Calu3 (cell line): ENCODE data around the gene SORBS1. TPM values are rescaled to one million over a fixed set of nuclear protein-coding genes. Genes with fewer than 3 reads are reported as not detected.

Experiments used
- BruUV-seq: library from RNA; stranded (reverse); fragments of 400-500 nt; replicated peaks from 2 replicates; lab custom pipeline; 2021; lab: Mats Ljungman, UMichigan
- CTCF ChIA-PET: fragments of 300-600 bp; sonication (Branson Sonifier 250); formaldehyde crosslinking; loops from one replicate; lab custom pipeline; 2022; ENCODE audit warnings: antibody characterized with exemption; lab: Charles Lee
- DNase-seq: peaks from one replicate; pipeline ENCODE4 v3.0.0; 2022
- H3K27ac Mint-ChIP-seq: one replicate; pipeline ENCODE4 v1.8.0; 2022; ENCODE audit warnings: mixed read lengths; ENCODE audit not compliant: unreplicated experiment
- H3K27me3 Mint-ChIP-seq: one replicate; pipeline ENCODE4 v1.8.0; 2022; ENCODE audit warnings: mixed read lengths; ENCODE audit not compliant: unreplicated experiment
- H3K36me3 Mint-ChIP-seq: one replicate; pipeline ENCODE4 v1.8.0; 2022; ENCODE audit warnings: mild to moderate bottlenecking, moderate library complexity, mixed read lengths; ENCODE audit not compliant: insufficient read depth, unreplicated experiment
- H3K4me1 Mint-ChIP-seq: one replicate; pipeline ENCODE4 v1.8.0; 2022; ENCODE audit warnings: mild to moderate bottlenecking, low read depth, mixed read lengths; ENCODE audit not compliant: unreplicated experiment
- H3K4me3 Mint-ChIP-seq: one replicate; pipeline ENCODE4 v1.8.0; 2022; ENCODE audit warnings: mild to moderate bottlenecking, low read depth, moderate library complexity, mixed read lengths; ENCODE audit not compliant: unreplicated experiment
- H3K9me3 Mint-ChIP-seq: one replicate; pipeline ENCODE4 v1.8.0; 2022; ENCODE audit warnings: low read depth, mixed read lengths; ENCODE audit not compliant: unreplicated experiment
- CTCF ChIP-seq: fragments of 200-600 bp; IDR thresholded peaks from one replicate; pipeline ENCODE4 v1.8.0; 2022; ENCODE audit warnings: antibody characterized with exemption; ENCODE audit not compliant: unreplicated experiment
- intact Hi-C: fragments of 100-400 bp; cut with micrococcal nuclease; formaldehyde crosslinking; loops from one replicate; pipeline ENCODE4 v1.10.0; 2022; ENCODE audit not compliant: unreplicated experiment
- total RNA-seq: library from RNA; stranded (reverse); gene quantifications from 2 replicates; pipeline ENCODE4 v1.2.3, GENCODE V29; 2022

The SORBS1 gene
- total RNA-seq, 1 experiment from 2014 or later, result 2.8 TPM

GRCh38 chr10:95466436-95466835, 94.7 kb downstream of the SORBS1 start:
- H3K36me3 Mint-ChIP-seq, result no peaks in the 10 kb centered on the region
- CTCF ChIA-PET, result interaction anchor here (0.7 kb wide), 1 partner anchor 129 kb away, joined by 3 read pairs; no protein-coding TSS in a partner anchor
- no peak for DNase-seq
- no peaks in the 10 kb centered on the region for H3K4me1 Mint-ChIP-seq
- BruUV-seq, result no TSS peak
- intact Hi-C loops, result no loop called here
- no peak overlapping the region for H3K27ac Mint-ChIP-seq
- no peaks in the 10 kb centered on the region for H3K27me3 Mint-ChIP-seq
- H3K4me3 Mint-ChIP-seq, result no peak overlapping the region
- H3K9me3 Mint-ChIP-seq, result no peaks in the 10 kb centered on the region
- no peak for TF ChIP-seq CTCF

- H3K4me1 Mint-ChIP-seq, result no peaks in the 10 kb centered on the region
- intact Hi-C loops, result no loop called here
Observed at GRCh38 chr10:95464280-95464679, 96.9 kb downstream of the SORBS1 start.

GRCh38 chr10:95462740-95463667, 98.2 kb downstream of the SORBS1 start:
- BruUV-seq, result no TSS peak
- Mint-ChIP-seq H3K9me3 (no peaks in the 10 kb centered on the region), H3K27ac (no peak overlapping the region), H3K27me3 (no peaks in the 10 kb centered on the region), H3K4me3 (no peak overlapping the region), H3K36me3 (no peaks in the 10 kb centered on the region), H3K4me1 (no peaks in the 10 kb centered on the region)
- DNase-seq, result no peak
- intact Hi-C loops, result no loop called here
- no peak for TF ChIP-seq CTCF
- CTCF ChIA-PET, result no interaction called here

More at GRCh38 chr10:95464280-95464679, 96.9 kb downstream of the SORBS1 start:
- CTCF ChIA-PET, result no interaction called here
- Mint-ChIP-seq H3K27ac (no peak overlapping the region), H3K9me3 (no peaks in the 10 kb centered on the region), H3K36me3 (no peaks in the 10 kb centered on the region), H3K27me3 (no peaks in the 10 kb centered on the region), H3K4me3 (no peak overlapping the region)
- BruUV-seq, result no TSS peak
- DNase-seq, result no peak
- no peak for TF ChIP-seq CTCF

GRCh38 chr10:95461611-95462010, 99.6 kb downstream of the SORBS1 start:
- H3K36me3 Mint-ChIP-seq, result no peaks in the 10 kb centered on the region
- H3K27ac Mint-ChIP-seq, result no peak overlapping the region
- BruUV-seq, result no TSS peak
- DNase-seq, result no peak
- no peak for TF ChIP-seq CTCF
- H3K9me3 Mint-ChIP-seq, result no peaks in the 10 kb centered on the region
- intact Hi-C loops, result no loop called here
- no peak overlapping the region for H3K4me3 Mint-ChIP-seq
- no peaks in the 10 kb centered on the region for H3K4me1 Mint-ChIP-seq
- CTCF ChIA-PET, result no interaction called here
- H3K27me3 Mint-ChIP-seq, result no peaks in the 10 kb centered on the region
